ENCODE data around the gene CMTM7.

- no peak for TF ChIP-seq CTCF (IDR thresholded peaks at IDR 0.05)
- no peak for TF ChIP-seq POLR2A (IDR thresholded peaks at IDR 0.05)
These were observed 39.1 kb upstream of the CMTM7 start for GRCh38 chr3:32352563-32352962.

Data from thyroid gland (tissue), 4 donors.